Measurements from ENCODE around the gene RAB25.
A peak's percentile ranks its signal among the peaks of the same experiment; 100 is the strongest.

RAB25 gene

DNA sequence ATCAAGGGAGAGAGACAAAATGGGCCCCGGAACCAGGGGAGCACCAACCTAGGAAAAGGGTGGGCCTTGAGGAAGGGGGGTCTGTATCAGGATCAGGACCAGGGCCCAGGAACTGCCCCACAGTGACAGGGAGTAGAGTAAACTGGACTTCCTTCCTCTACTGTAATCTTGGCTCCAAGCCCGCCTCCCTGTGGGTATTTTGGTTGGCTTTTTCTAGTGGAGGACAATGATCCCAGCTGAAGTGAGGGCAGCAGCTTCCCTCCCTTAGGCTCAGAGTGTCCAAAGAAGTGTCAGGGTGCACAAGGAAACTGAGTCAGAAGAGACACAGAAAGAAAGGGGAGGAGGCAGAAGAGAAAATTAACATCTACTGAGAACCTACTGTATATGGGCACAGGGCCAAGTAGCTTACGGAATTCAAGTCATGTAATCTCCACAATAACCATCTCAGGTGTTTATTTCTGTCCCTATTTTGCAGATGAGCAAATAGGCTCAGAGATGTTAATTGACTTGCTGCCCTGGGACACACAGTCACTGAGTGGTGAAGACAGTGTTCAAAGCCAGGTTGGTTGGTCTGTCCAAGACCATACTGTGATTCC is 12.2 kb upstream of the RAB25 start:
- H3K36me3 Mint-ChIP-seq, result peaks cover 10% of the 10 kb centered on the region
- DNase-seq (ENCODE audit: low spot score in 2 of 2) (no peak), ATAC-seq (ENCODE audit: low read depth) (no peak)
- peaks cover 6% of the 10 kb centered on the region for H3K4me1 Mint-ChIP-seq
- no peaks in the 10 kb centered on the region for H3K9me3 Mint-ChIP-seq
- no peak overlapping the region for H3K27ac Mint-ChIP-seq
- H3K4me3 Mint-ChIP-seq, result no peak overlapping the region
- H3K27me3 Mint-ChIP-seq, result no peaks in the 10 kb centered on the region

DNA sequence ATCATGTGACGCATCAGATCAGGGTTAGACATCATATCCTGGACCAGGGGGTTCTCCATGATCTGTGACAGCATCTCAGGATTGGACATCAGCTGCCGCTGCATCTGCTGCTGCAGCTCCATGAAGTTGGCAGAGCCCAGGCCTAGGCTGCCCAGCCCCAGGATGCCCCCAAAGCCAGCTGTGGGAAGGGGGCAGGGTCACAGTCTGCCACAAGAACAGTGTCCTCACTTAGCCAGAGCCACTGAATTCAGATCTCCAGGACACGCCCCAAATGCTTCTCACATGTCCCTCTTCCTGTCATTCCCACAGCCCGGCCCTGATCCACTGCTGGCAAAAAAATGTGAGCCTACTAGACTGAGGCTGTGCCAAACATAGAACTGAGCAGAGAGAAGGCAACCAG is 10.6 kb upstream of the RAB25 start:
- Mint-ChIP-seq H3K36me3 (peaks cover 8% of the 10 kb centered on the region), H3K27ac (no peak overlapping the region), H3K27me3 (no peaks in the 10 kb centered on the region), H3K4me3 (no peak overlapping the region), H3K4me1 (peaks cover 10% of the 10 kb centered on the region), H3K9me3 (no peaks in the 10 kb centered on the region)
- DNase-seq (ENCODE audit: low spot score in 2 of 2) (no peak), ATAC-seq (ENCODE audit: low read depth) (no peak)

DNA sequence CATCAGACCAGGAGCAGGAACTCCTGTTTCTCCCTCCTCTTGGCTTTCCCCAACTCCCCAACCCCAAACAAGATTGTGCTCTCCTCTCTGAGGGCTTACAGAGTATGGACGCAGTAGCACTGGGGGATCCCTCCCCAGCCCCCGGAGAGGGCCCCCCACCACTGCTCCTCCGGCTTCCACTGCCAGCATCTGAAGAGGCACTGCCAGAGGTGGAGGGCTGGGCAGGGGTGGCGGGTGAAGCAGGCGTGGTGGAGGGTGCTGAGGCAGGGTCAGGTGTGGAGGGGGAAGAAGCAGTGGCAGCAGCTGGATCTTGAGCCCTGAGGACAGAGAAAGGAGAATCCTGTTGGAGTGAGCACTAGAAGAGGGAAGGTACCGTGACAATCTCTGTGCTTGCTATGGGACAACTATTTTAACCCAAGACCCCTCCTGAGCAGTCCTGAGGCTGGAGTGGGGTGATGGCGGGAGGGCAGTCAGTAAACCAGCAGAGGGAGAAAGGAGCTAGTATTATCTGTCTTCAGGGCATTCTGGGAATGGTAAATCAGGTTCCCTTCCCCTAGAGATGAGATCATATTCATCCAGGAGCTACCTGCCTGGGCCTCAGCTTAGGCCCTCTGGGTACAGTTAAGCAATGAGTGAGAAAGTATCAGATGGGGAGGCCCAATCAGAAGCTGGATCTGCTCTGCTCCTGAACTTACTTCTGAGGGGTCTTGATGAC is 9.8 kb upstream of the RAB25 start:
- Mint-ChIP-seq H3K36me3 (peaks cover 8% of the 10 kb centered on the region), H3K4me3 (peak overlapping the region; percentile 3), H3K9me3 (no peaks in the 10 kb centered on the region), H3K4me1 (peaks cover 18% of the 10 kb centered on the region), H3K27ac (no peak overlapping the region), H3K27me3 (no peaks in the 10 kb centered on the region)
- DNase-seq (ENCODE audit: low spot score in 2 of 2) (no peak), ATAC-seq (ENCODE audit: low read depth) (no peak)

DNA sequence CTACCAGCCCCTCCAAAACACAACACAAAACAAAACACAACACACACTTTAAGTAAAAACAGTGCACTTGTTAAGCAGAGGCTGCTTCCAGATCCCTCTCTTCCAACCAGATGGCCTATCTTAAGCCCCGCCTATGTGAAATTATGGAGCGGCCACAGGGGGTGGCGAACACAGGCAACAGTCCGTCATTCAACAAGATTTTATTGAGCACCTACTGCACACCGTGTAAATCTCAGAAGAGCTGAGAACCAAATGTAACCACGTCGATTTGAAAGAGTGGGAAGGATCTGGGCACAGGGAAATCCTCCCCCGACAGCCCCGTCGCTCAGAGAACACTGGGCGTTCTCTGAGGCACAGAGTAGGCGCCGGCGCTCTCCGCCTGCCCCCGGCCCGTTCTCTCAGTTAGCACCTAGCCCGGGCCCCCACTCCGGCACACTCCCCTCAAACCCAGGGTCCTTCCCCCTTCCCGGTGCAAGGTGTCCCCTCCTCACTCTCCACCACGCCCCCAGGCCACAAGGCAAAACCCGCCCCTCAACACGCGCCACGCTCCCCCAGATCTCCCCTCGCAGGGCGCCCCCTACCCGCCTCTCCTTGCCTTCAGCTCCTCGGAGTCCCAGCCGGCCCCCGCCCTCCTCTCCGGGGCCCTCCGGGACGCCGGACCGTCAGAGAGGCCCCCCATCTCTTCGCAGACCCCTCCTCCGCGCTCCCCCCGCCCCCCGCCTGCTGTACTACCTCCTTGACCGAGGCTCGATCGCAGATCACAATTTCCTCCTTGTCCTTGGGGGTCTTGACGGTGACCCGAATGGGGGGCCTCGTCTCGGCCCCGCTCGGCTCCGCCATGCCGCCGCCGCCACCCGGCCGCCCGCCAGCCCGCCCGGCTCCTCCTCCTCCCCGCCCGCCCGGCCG is 7.8 kb upstream of the RAB25 start:
- H3K9me3 Mint-ChIP-seq, result no peaks in the 10 kb centered on the region
- peak overlapping the region; percentile 92 for H3K4me3 Mint-ChIP-seq
- H3K27ac Mint-ChIP-seq, result peak overlapping the region; percentile 63
- H3K27me3 Mint-ChIP-seq, result no peaks in the 10 kb centered on the region
- DNase-seq (ENCODE audit: low spot score in 2 of 2) (peak; percentile 49 to 66), ATAC-seq (ENCODE audit: low read depth) (peak; percentile 33)
- peaks cover 23% of the 10 kb centered on the region for H3K4me1 Mint-ChIP-seq
- H3K36me3 Mint-ChIP-seq, result peaks cover 12% of the 10 kb centered on the region

DNA sequence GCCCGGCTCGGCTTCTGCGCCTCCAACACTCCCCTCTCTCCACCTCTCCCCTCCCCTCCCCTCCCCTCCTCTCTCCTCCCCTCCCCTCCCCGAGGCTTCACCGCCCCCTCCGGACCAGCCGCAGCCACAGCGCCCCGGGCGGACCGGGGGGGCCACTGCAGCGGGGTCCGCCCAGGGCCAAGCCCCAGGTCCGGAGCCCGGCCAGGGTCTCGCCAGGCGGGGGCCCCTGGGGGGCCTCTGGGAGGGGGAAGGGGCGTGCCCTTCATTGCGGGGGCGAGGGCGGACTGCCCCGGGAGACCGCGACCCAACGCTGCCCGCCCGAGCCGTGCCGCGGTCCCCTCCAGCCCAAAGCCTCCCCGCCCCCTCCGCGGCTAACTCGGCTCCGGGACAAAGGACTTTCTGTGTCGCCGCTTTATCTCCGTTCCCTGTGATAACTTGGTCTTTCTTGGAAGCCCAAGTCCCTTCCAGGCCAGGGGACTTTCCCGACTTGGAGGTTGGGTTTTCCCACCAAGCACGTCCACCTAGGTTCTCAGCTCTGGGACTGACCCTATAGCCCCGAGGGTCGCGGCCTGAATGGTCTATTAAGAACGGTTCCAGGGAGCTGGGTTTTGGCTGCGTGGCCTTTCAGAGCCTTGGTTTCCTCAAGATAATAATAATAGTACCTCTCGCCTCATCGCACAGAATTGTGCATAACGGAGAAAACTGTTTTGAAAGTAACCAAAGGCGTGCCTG is 7.0 kb upstream of the RAB25 start, which contains the start of gene UBQLN4:
TSS of gene UBQLN4 (minus strand) at position 31 of the 732 bp plus-strand sequence. CDS start 97 bp downstream, outside the sequence.
- H3K4me1 Mint-ChIP-seq, result peaks cover 23% of the 10 kb centered on the region

DNA sequence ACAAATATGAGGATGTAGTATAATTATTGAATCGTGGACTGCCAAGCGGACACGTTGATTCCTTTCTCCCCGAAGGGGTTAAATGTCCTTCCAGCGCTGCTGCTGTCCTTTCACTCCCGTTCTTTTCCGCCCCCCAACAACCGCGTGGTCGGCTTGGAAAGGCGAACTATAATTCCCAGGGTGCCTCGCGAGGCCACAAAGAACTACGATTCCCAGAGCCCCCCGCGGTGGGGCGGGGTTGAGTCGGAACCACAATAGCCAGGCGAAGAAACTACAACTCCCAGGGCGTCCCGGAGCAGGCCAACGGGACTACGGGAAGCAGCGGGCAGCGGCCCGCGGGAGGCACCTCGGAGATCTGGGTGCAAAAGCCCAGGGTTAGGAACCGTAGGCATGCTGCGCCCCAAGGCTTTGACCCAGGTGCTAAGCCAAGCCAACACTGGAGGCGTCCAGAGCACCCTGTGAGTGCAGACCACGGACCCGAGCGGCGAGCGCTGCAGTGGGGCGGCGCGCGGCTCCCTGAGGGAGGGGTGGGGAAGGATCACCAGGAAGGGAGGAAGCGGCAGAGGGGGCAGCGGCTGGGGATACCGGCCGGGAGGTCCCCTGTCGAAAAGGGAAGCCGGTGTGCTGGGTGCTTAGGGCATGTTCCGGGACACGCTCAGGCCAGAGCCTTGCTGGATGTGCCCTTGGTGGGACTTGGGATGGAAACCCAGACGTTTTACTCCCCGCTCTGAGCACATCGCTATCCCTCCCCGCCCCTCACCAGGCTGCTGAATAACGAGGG is 6.3 kb upstream of the RAB25 start, which contains the start of gene LAMTOR2:
TSS of gene LAMTOR2 (plus strand) at position 283 of the 781 bp plus-strand sequence. CDS start at position 391, 108 bp downstream.
- ATAC-seq (ENCODE audit: low read depth) (peak; percentile 76), DNase-seq (ENCODE audit: low spot score in 2 of 2) (peak; percentile 85 to 94)
- H3K27ac Mint-ChIP-seq, result peak within 1 kb of the TSS; percentile 93
- H3K4me1 Mint-ChIP-seq, result peaks cover 23% of the 10 kb centered on the region
- H3K4me3 Mint-ChIP-seq, result peak within 1 kb of the TSS; percentile 92
- peaks cover 7% of the 10 kb centered on the region for H3K36me3 Mint-ChIP-seq
- H3K9me3 Mint-ChIP-seq, result no peaks in the 10 kb centered on the region
- no peaks in the 10 kb centered on the region for H3K27me3 Mint-ChIP-seq

More for the DNA sequence above, 7.0 kb upstream of the RAB25 start, which contains the start of gene UBQLN4:
- Mint-ChIP-seq H3K27ac (peak within 1 kb of the TSS; percentile 93), H3K27me3 (no peaks in the 10 kb centered on the region), H3K9me3 (no peaks in the 10 kb centered on the region), H3K4me3 (peak within 1 kb of the TSS; percentile 92), H3K36me3 (peaks cover 9% of the 10 kb centered on the region)
- DNase-seq (ENCODE audit: low spot score in 2 of 2) (peak; percentile 76 to 89), ATAC-seq (ENCODE audit: low read depth) (peak; percentile 61)

DNA sequence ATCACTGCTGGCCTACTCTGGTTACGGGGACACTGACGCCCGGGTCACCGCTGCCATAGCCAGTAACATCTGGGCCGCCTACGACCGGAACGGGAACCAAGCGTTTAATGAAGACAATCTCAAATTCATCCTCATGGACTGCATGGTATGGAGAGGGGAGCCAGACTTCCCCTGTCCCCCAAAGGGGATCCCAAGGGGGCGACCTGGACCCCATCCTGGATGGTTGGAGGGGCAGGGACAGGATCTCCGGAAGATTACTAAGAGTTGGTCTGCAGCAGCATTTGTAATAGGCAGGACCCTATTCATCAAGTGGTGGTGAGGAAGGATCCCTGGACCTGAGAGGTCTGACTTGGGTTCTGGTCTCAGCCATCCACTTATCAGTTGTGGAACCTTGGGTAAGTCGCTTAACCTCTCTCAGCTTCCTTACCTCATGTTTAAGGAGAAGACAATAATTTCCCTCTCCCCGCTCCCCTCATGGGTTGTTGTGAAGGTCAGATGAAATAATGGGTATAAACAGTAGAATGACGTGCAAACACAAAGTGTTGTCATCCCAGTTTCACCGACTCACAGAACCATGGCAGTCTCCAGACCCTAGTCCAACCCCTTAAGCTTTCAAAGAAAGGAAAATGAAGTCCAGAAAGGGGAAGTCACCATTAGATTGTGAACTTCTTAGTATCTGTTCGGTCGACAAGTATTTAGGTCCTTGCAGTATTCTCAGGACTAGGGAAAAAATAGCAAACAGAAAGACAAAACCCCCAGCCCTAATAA is 5.5 kb upstream of the RAB25 start:
- peak overlapping the region; percentile 92 for H3K4me3 Mint-ChIP-seq

DNA sequence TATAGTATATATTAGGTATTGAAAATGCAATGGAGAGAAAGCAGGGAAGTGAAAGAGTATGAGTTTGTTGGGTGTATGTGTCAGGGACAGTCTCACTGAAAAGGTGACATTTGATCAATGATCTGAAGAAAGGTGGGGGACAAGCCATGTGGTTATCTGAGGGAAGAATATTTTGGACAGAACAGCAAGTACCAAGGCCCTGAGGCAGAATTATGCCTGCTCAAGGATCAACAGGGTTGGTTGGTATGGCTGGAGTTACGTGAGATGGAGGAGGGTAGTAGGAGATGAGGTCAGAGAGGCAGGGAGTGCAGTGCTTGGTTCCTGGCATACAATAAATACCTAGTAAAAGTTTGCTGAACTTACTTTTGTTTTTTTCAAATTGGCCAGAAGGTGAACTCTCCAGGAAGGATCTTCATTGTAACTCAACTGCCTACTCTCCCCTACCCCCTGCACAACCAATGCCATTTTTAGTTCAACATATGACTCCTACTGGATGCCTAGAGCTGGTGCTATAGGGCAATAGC is 4.6 kb upstream of the RAB25 start:
- Mint-ChIP-seq H3K27me3 (no peaks in the 10 kb centered on the region), H3K4me3 (peak overlapping the region; percentile 2), H3K4me1 (peaks cover 26% of the 10 kb centered on the region), H3K9me3 (no peaks in the 10 kb centered on the region), H3K36me3 (peaks cover 4% of the 10 kb centered on the region), H3K27ac (peak overlapping the region; percentile 46)
- DNase-seq (ENCODE audit: low spot score in 2 of 2), result no peak
- ATAC-seq (ENCODE audit: low read depth), result no peak

More for the DNA sequence above, 5.5 kb upstream of the RAB25 start:
- DNase-seq (ENCODE audit: low spot score in 2 of 2), result no peak
- H3K36me3 Mint-ChIP-seq, result peaks cover 4% of the 10 kb centered on the region
- peak overlapping the region; percentile 35 for H3K27ac Mint-ChIP-seq
- no peaks in the 10 kb centered on the region for H3K9me3 Mint-ChIP-seq
- no peak for ATAC-seq (ENCODE audit: low read depth)
- H3K27me3 Mint-ChIP-seq, result no peaks in the 10 kb centered on the region
- peaks cover 23% of the 10 kb centered on the region for H3K4me1 Mint-ChIP-seq

DNA sequence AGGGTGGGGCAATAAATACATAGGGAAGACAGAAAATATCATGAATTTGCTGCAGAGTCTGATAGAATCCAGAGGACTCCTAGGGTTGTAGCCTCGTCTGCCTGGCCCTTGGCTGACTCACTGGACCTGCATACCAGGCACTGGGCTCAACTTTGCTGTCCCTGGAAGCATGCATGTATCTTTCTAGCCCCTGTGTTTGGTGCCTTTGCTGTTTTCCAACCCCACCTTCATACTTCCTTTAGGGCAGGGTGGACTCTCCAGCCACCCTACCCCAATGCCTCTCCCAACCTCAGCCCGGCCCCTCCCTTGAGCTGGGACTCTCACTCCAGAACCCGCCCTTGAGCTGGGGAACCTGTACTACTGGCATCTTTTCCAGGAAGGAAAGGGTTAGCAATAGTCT is 1.2 kb downstream of the RAB25 start:
- Mint-ChIP-seq H3K4me1 (peaks cover 6% of the 10 kb centered on the region), H3K4me3 (no peak overlapping the region), H3K27ac (no peak overlapping the region), H3K27me3 (no peaks in the 10 kb centered on the region), H3K9me3 (no peaks in the 10 kb centered on the region), H3K36me3 (no peaks in the 10 kb centered on the region)
- no peak for ATAC-seq (ENCODE audit: low read depth)
- no peak for DNase-seq (ENCODE audit: low spot score in 2 of 2)

DNA sequence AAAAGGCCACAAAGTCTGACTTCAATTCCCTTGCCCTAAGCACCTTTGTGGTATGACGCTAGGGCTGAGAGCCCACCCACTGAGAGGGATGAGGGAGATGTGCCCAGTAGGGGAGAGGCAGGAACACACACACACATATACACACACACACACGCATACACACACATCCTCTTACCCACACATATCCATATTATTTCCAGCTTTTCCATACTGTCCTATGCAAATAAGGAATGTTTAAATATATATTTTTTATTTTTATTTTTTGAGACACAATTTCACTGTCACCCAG is 3.0 kb downstream of the RAB25 start:
- ATAC-seq (ENCODE audit: low read depth), result no peak

DNA sequence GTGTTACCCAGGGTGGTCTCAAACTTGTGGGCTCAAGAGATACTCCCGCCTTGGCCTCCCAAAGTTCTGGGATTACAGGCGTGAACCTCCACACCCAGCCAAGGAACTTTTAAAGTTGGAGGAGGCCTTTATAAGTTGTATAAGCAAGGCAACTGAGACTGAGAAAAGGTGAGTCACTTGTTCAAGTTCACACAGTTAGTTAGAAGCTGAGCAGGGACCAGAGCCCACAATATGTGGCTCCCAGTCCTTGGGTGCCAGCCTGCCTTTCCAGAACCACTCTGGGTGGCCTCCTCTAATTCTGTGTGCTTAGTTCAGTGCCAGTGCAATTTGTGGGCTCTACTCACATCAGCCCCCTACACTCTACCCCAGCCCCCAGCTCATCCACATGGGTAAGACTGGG is 3.7 kb downstream of the RAB25 start:
- no peak overlapping the region for H3K27ac Mint-ChIP-seq
- no peak overlapping the region for H3K4me3 Mint-ChIP-seq
- DNase-seq (ENCODE audit: low spot score in 2 of 2) (no peak), ATAC-seq (ENCODE audit: low read depth) (no peak)
- no peaks in the 10 kb centered on the region for H3K9me3 Mint-ChIP-seq
- H3K4me1 Mint-ChIP-seq, result peaks cover 6% of the 10 kb centered on the region
- H3K27me3 Mint-ChIP-seq, result no peaks in the 10 kb centered on the region
- H3K36me3 Mint-ChIP-seq, result no peaks in the 10 kb centered on the region

More for the DNA sequence above, 3.0 kb downstream of the RAB25 start:
- H3K9me3 Mint-ChIP-seq, result no peaks in the 10 kb centered on the region
- no peaks in the 10 kb centered on the region for H3K27me3 Mint-ChIP-seq
- no peak overlapping the region for H3K27ac Mint-ChIP-seq
- DNase-seq (ENCODE audit: low spot score in 2 of 2), result no peak
- H3K4me3 Mint-ChIP-seq, result no peak overlapping the region
- no peaks in the 10 kb centered on the region for H3K36me3 Mint-ChIP-seq
- peaks cover 6% of the 10 kb centered on the region for H3K4me1 Mint-ChIP-seq

DNA sequence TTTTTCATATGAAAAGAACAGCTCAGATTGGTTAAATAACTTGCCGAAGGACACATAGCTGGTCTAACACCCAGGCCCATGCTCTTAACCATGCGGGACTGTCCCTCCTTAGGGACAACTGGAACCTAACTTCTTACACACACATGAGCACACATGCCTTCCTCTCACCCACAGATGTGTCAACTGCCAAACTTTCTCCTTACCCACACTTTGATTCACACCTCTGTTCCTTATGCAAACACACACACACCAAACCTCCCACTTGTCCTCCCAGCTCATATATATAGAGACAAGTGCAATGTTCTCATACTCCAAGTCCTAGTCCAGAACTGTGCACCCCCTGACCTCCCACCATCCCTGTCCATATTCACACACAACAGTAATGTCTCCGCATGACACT is 4.3 kb downstream of the RAB25 start:
- Mint-ChIP-seq H3K27me3 (no peaks in the 10 kb centered on the region), H3K4me3 (no peak overlapping the region), H3K4me1 (peaks cover 6% of the 10 kb centered on the region), H3K27ac (no peak overlapping the region), H3K36me3 (no peaks in the 10 kb centered on the region), H3K9me3 (no peaks in the 10 kb centered on the region)
- ATAC-seq (ENCODE audit: low read depth) (no peak), DNase-seq (ENCODE audit: low spot score in 2 of 2) (no peak)

Data from memory B cell (primary cell).